ENCODE data around the gene IL15RA.

DNA sequence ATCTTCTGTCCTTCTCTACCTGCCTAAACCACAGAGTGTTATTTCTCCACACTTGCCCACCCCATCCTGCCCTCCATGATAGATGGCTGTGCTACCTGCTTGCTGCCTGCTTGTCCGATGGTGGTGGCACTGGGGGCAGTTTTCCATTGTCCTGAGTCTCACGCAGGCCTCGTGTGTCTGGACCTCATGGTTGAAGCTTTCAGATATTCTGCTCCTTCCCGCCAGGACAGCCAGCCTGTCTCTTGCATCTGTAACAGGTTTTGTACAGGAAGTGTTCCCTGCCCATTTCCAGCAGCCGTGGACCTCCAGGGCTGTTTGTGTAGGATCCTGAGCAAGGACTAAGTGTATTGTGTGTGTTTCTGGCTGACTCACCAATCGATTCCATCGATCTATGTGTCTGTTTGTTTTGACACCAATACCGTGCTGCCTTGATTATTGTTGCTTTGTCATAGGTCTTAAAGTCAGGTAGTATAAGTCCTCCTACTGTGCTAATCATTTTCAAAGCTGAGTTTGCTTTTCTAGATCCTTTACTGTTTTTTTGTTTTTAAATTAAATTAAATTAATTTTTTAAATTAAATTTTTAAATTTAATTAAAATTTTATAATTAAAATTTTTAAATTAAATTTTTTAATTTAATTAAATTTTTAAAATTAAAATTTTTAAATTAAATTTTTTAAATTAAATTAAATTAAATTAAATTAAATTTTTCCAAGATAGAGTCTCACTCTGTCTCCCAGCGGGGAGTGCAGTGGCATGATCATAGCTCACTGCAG, 8.5 kb downstream of the IL15RA start:
- TF ChIP-seq, protein P1, sequence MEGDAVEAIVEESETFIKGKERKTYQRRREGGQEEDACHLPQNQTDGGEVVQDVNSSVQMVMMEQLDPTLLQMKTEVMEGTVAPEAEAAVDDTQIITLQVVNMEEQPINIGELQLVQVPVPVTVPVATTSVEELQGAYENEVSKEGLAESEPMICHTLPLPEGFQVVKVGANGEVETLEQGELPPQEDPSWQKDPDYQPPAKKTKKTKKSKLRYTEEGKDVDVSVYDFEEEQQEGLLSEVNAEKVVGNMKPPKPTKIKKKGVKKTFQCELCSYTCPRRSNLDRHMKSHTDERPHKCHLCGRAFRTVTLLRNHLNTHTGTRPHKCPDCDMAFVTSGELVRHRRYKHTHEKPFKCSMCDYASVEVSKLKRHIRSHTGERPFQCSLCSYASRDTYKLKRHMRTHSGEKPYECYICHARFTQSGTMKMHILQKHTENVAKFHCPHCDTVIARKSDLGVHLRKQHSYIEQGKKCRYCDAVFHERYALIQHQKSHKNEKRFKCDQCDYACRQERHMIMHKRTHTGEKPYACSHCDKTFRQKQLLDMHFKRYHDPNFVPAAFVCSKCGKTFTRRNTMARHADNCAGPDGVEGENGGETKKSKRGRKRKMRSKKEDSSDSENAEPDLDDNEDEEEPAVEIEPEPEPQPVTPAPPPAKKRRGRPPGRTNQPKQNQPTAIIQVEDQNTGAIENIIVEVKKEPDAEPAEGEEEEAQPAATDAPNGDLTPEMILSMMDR (conservative IDR thresholded peaks at IDR 0.05 in 1 of 2, IDR thresholded peaks at IDR 0.05 in 1 of 2; ENCODE audit: extremely low read depth in 1 of 2, insufficient read depth in 1 of 2, low read depth in 1 of 2, low read length in 2 of 2): no peak
- no peak for TF ChIP-seq EZH2 (IDR thresholded peaks at IDR 0.05; ENCODE audit: borderline replicate concordance, low read length)

All from mammary epithelial cell (primary cell).